ENCODE measurements around the gene TRNT1.

GRCh38 chr3:3127432-3128010 is 781 bp downstream of the TRNT1 start:
- TF ChIP-seq CTCF (conservative IDR thresholded peaks at IDR 0.05; ENCODE audit: low read depth, low read length) (no peak), EZH2 (IDR thresholded peaks at IDR 0.05; ENCODE audit: borderline replicate concordance, low read depth, low read length, poor library complexity, severe bottlenecking) (no peak)
